Measurements from ENCODE around the gene DNAH2.

GRCh38 chr17:7774055-7774521 lies 56.5 kb downstream of the DNAH2 start:
- no peak for TF ChIP-seq POLR2A (IDR thresholded peaks at IDR 0.05)
- TF ChIP-seq CTCF (IDR thresholded peaks at IDR 0.05): no peak

Measured in upper lobe of left lung (tissue), 4 donors.